A673 (cell line): ENCODE results near the gene GPN3. TPM values are rescaled to one million over a fixed set of nuclear protein-coding genes. Genes with fewer than 3 reads are reported as not detected.
"Not testable (repeated sequence)": the region's sequence is repeated elsewhere in the genome, so short reads cannot be mapped to it uniquely, and the experiment has no call there.

Experiments used
- BruUV-seq: library from RNA; stranded (reverse); fragments of 400-500 nt; replicated peaks from 2 replicates; lab custom pipeline; 2021; lab: Mats Ljungman, UMichigan
- CTCF ChIA-PET: fragments of 300-600 bp; sonication (Branson Sonifier 250); formaldehyde crosslinking; loops from one replicate; lab custom pipeline; 2022; ENCODE audit warnings: antibody characterized with exemption; lab: Charles Lee
- POLR2A ChIA-PET: fragments of 300-600 bp; sonication (Branson Sonifier 250); formaldehyde crosslinking; loops from one replicate; lab custom pipeline; 2022; ENCODE audit warnings: antibody characterized with exemption; ENCODE audit not compliant: low non-redundant PET; lab: Charles Lee
- DNase-seq: peaks from one replicate; pipeline ENCODE4 v3.0.0-alpha.2; 2015; ENCODE audit warnings: low spot score
- H3K27ac ChIP-seq: fragments of 200-600 bp; sonication (generic); 2 replicates; pipeline ENCODE4 v1.5.1; 2016; ENCODE audit warnings: mixed run types, low read depth, mild to moderate bottlenecking, mixed read lengths, antibody characterized with exemption, low read length; ENCODE audit not compliant: poor library complexity, severe bottlenecking
- H3K27me3 ChIP-seq: fragments of 200-600 bp; sonication (generic); replicated peaks from 2 replicates; pipeline ENCODE4 v1.6.1; 2017; ENCODE audit warnings: mixed run types, low read depth, mild to moderate bottlenecking, mixed read lengths, antibody characterized with exemption, low read length; ENCODE audit not compliant: insufficient read depth, poor library complexity
- H3K36me3 ChIP-seq: fragments of 200-600 bp; sonication (generic); 2 replicates; pipeline ENCODE4 v1.6.1; 2016; ENCODE audit warnings: mixed run types, mild to moderate bottlenecking, mixed read lengths, antibody characterized with exemption, low read length; ENCODE audit not compliant: insufficient read depth, poor library complexity, severe bottlenecking
- H3K4me1 ChIP-seq: fragments of 200-600 bp; sonication (generic); 2 replicates; pipeline ENCODE4 v1.6.1; 2017; ENCODE audit warnings: mixed run types, mild to moderate bottlenecking, mixed read lengths, antibody characterized with exemption, low read length; ENCODE audit not compliant: insufficient read depth, poor library complexity, severe bottlenecking
- H3K4me3 ChIP-seq: fragments of 200-600 bp; sonication (generic); 2 replicates; pipeline ENCODE4 v1.5.1; 2016; ENCODE audit warnings: low read depth, mixed run types, mild to moderate bottlenecking, mixed read lengths, low read length; ENCODE audit not compliant: poor library complexity, severe bottlenecking
- H3K9me3 ChIP-seq: fragments of 200-600 bp; sonication (generic); 2 replicates; pipeline ENCODE4 v1.6.1; 2016; ENCODE audit warnings: mixed run types, low read depth, mild to moderate bottlenecking, mixed read lengths, antibody characterized with exemption, low read length; ENCODE audit not compliant: poor library complexity, severe bottlenecking
- CTCF ChIP-seq: fragments of 300-800, 200-600 bp; sonication (generic); conservative IDR thresholded peaks from 2 replicates; pipeline ENCODE4 v1.5.1; 2017; ENCODE audit warnings: low read depth, mild to moderate bottlenecking, antibody characterized with exemption, low read length, moderate library complexity, mixed read lengths
- EZH2 ChIP-seq: fragments of 200-600 bp; sonication (generic); IDR thresholded peaks from 2 replicates; pipeline ENCODE4 v1.6.1; 2017; ENCODE audit warnings: borderline replicate concordance, low read depth, mild to moderate bottlenecking, mixed read lengths, antibody characterized with exemption, low read length; ENCODE audit not compliant: poor library complexity, severe bottlenecking
- intact Hi-C: fragments of 100-400 bp; cut with micrococcal nuclease; formaldehyde crosslinking; loops from one replicate; pipeline ENCODE4 v1.10.0; 2022; ENCODE audit not compliant: unreplicated experiment
- total RNA-seq: library from RNA; stranded (reverse); gene quantifications from 2 replicates; pipeline ENCODE4 v1.2.3, GENCODE V29; 2021

Gene GPN3
- total RNA-seq, 1 experiment from 2014 or later, result 52.7 TPM

GRCh38 chr12:110466791-110467190 lies 1.3 kb downstream of the GPN3 start:
- no TSS peak for BruUV-seq
- no peak for DNase-seq
- Histone ChIP-seq H3K9me3 (no peaks in the 10 kb centered on the region), H3K36me3 (peaks cover 19% of the 10 kb centered on the region), H3K4me1 (peaks cover 10% of the 10 kb centered on the region), H3K27ac (peak overlapping the region; percentile 89), H3K4me3 (peak overlapping the region; percentile 83), H3K27me3 (no peaks in the 10 kb centered on the region)
- intact Hi-C loops, result loop anchor here (5.0 kb wide), 1 partner anchor 81 kb away; no protein-coding TSS in a partner anchor
- no peak for TF ChIP-seq CTCF
- ChIA-PET CTCF (no interaction called here), POLR2A (no interaction called here)

GRCh38 chr12:110465765-110466164 lies 2.3 kb downstream of the GPN3 start:
- POLR2A ChIA-PET, result not testable (repeated sequence)
- intact Hi-C loops, result loop anchor here (5.0 kb wide), 1 partner anchor 82 kb away; no protein-coding TSS in a partner anchor

GRCh38 chr12:110465024-110465423 lies 3.0 kb downstream of the GPN3 start:
- TF ChIP-seq CTCF (no peak), EZH2 (no peak)
- no peaks in the 10 kb centered on the region for H3K9me3 ChIP-seq
- DNase-seq, result no peak
- ChIA-PET CTCF (no interaction called here), POLR2A (no interaction called here)
- no peak overlapping the region for H3K4me3 ChIP-seq
- intact Hi-C loops, result loop anchor here (5.0 kb wide), 1 partner anchor 82 kb away; no protein-coding TSS in a partner anchor
- H3K4me1 ChIP-seq, result peaks cover 10% of the 10 kb centered on the region
- H3K36me3 ChIP-seq, result peaks cover 21% of the 10 kb centered on the region
- H3K27ac ChIP-seq, result no peak overlapping the region
- H3K27me3 ChIP-seq, result no peaks in the 10 kb centered on the region
- no TSS peak for BruUV-seq

More at GRCh38 chr12:110465765-110466164, 2.3 kb downstream of the GPN3 start:
- H3K9me3 ChIP-seq, BruUV-seq, H3K4me3 ChIP-seq, DNase-seq, CTCF ChIA-PET, H3K27ac ChIP-seq, H3K27me3 ChIP-seq: not testable (repeated sequence)
- Histone ChIP-seq H3K36me3 (peaks cover 21% of the 10 kb centered on the region), H3K4me1 (peaks cover 10% of the 10 kb centered on the region)

- H3K4me3 ChIP-seq, intact Hi-C loops, H3K4me1 ChIP-seq, DNase-seq, H3K27ac ChIP-seq, POLR2A ChIA-PET, H3K27me3 ChIP-seq, H3K9me3 ChIP-seq, BruUV-seq: not testable (repeated sequence)
- H3K36me3 ChIP-seq, result peaks cover 36% of the 10 kb centered on the region
- CTCF ChIA-PET, result interaction anchor here (0.6 kb wide), 1 partner anchor 414 kb away, joined by 3 read pairs; no protein-coding TSS in a partner anchor
Observed at GRCh38 chr12:110461189-110461588, 6.9 kb downstream of the GPN3 start.
